GM12892 (cell line): ENCODE measurements around the gene LRRN2.

Experiments used
- DNase-seq: peaks from one replicate; pipeline ENCODE4 v3.0.0; 2011; ENCODE audit not compliant: insufficient read length
- FAIRE-seq: peaks from 2 replicates; lab custom pipeline; 2011; peaks lifted over from hg19 to GRCh38; lab: Jason Lieb, UNC
- POLR2A ChIP-seq: IDR thresholded peaks from 2 replicates; pipeline ENCODE4 v1.6.1; 2011; ENCODE audit warnings: low read depth, low read length, control low read depth
- POLR2AphosphoS5 ChIP-seq: IDR thresholded peaks from 2 replicates; pipeline ENCODE4 v1.6.1; 2011; ENCODE audit warnings: low read depth, low read length, control low read depth
- TAF1 ChIP-seq: IDR thresholded peaks from 2 replicates; pipeline ENCODE4 v1.6.1; 2011; ENCODE audit warnings: low read depth, mild to moderate bottlenecking, control low read depth, low read length, borderline replicate concordance

LRRN2 gene

DNA sequence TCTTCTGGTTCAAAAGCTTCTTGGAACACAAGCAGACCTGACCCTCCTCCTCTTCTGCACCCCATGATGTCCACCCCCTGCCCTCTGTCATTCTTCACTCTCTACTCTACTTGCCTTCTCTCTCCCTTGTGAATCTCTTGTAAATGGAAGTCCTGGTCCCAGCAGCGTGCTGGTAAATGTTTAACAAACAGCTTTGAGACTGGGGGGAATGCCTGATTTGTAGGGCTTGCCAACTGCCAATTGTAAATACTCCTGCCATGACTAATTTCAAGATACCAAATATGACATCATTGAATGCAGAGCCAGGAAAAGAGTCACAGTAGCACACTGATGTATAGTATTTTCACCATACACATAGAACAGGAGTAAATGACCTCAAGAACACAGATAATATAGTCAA is 40.9 kb upstream of the LRRN2 start:
- TF ChIP-seq POLR2A (no peak), POLR2AphosphoS5 (no peak), TAF1 (no peak)
- no peak for DNase-seq

DNA sequence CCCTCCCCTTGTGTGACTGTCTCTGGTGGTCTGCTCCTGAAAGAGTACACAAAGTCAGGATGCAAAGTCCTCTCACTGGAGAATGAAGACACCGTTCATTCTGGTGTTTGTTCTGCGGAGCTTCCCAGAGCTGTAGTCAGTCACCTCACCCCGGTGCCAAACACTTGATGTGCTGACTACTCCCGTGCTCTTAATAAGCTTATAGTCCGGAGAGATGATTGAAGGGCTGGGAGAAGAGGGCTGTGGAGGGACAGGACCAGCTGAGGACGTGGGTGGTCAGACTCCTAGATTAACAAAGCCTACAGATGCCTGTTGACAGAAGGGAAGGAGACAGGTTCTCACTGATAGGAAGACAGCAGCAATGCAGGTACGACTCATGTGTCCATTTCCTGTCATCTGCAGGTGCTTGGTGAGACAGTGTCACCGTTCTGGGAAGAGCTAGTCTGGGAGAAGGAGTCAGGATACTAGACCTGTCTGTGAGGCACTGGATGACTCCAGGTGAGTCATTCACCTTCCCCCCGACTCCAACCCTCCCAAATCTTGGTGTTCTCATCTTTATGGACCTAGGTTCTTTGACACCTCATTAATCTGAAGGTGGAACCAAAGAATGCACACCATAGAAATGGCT is 40.4 kb upstream of the LRRN2 start:
- no peak for FAIRE-seq
- DNase-seq = no peak
- no peak for TF ChIP-seq TAF1
- no peak for TF ChIP-seq POLR2AphosphoS5
- no peak for TF ChIP-seq POLR2A

More for the DNA sequence above, 40.9 kb upstream of the LRRN2 start:
- peak; percentile 74 for FAIRE-seq

DNA sequence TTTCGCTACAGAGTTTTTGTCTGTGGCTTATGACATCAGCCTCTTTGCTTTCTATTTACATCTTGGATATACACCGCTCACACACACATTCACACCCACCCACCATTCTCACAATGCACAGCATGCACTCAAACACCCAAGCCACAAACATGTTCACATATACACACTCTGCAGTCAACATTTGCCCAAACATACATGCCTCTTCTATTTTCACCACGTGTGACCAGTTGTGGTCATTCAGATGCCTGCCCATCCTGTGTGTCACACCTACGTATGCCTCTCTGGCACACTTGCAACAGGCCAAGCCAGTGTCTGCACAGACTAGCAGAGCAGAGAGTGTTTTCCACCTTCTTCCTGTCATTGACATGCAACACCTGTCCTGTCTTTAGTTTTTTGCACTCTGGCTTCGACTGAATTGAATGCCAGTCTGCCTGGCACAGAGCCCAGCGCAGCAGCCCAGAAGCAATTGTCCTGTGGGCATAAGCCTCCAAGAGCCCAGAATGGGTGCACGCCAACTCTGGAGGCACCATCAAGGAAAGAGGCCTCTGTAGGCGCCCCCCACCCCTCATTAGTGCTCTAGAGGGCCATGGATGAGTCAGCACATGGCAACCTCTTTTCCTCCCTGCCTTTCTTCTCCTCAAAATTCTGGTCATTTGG is 37.7 kb upstream of the LRRN2 start:
- TF ChIP-seq TAF1 = no peak
- no peak for TF ChIP-seq POLR2A
- no peak for TF ChIP-seq POLR2AphosphoS5
- FAIRE-seq = no peak
- DNase-seq = no peak

DNA sequence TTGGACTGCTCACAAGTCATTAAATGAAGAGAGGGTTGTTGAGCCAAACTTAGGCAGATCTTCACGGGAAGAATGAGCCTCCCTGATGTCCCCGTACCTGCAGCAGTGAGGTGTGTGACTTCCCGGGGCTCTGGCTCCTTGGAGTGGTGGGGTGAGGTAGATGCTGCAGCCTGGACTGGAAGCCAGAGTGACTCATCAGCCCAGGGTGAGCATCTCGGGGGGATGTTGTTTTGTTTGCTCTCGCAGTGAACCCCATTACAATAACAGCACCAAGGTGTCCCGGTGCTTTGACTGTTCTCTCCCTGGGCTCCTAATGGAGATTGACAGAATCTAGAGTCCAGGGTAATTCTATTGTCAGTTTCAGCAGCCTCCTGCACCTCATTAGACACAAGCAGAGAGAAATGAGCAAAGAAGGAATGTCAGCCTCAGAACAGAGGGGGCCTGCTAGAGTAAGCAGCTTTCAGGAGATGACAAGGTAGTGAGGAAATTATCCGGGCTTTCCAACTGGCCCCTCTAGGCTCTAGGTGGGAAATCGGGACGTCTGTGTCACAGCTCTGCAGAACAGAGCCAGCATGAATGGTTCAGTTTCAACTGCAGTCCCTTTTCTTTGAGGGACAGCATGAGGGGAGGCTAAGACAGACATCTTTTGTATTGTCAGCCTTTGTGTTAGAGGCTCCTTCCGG is 36.0 kb upstream of the LRRN2 start:
- FAIRE-seq (no peak), DNase-seq (no peak)
- TF ChIP-seq TAF1 = no peak

DNA sequence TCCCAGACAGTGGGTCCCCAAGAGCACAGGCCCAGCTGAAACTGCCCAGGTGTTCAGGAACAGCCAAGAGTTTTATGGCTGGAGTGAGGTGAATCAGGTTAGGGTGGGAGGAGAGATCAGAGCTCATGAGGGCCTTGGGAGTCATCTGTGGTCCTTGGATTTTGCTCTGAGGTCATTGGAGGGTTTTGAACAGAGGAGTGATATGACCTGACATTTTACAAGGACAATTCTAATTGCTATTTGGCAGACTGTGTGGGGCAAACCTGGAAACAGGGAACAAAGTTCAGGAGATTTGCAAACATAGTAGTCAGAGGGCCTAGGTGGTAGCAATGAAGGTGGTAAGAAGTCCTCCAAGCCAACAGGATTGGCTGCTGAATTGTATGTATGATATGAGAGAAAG is 31.1 kb upstream of the LRRN2 start:
- FAIRE-seq (no peak), DNase-seq (no peak)
- no peak for TF ChIP-seq POLR2A
- TF ChIP-seq POLR2AphosphoS5 = no peak
- TF ChIP-seq TAF1 = no peak

DNA sequence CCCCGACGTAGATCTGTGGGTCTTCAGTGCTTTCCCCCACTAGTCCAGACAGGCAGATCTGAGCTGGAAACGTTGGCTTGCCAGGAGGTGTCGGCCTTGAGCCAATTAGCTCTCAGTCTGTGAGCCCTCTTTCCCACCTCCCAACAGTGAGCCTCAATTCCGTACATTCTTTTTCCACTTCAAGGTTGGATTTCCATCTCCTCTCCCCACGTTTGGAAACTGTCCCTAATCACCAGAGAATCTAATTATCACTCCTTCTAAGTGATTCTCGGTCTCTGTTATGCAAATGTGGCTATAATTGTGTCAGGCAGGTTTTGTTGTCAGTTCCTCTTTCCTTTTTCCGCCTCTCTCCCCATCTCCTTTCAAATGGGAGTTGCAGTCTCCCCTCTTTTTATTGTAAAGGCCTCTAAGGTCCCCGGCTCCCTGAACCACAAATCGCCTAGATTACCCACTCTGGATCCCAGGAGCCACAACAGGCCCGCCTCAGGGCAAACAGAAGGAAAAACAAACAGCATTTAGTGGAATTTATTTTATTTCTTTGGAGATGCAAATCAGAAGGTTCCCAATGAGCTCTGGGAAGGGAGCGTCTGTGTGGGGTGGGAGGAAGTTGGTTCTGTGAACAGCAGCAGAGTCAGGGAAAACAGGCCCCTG is 29.4 kb upstream of the LRRN2 start:
- peak; percentile 84 for FAIRE-seq
- TF ChIP-seq TAF1 (no peak), POLR2A (no peak), POLR2AphosphoS5 (no peak)

DNA sequence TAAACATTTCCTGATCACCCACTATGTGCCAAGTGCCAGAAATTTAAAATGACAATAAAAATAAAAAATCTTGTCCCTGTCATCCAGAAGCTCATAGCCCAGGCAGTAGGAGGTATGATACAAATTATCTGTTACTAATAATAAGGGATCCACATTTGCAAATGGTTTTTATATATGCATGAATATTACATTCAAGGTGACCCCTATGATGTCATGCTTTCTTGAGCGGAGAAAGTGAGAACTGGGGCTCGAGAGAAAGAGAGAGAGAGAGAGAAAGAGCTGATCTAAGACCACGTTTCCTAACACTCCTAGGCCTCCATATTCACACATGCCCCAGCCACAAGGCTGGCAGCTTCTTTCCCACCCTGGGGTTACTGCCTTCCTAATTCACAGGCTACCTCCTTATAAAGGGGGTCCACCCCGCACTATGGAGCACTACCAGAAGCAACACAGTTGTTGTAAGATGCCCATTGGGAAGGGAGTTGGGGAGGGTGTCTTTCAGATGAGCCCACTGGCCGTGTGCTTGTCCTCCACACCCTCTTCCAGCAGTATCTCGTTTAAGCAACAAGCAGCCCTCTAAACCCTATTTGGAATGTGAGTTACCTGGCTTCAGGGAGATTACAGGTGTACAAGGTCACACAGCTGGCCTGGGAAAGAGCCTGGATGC is 28.8 kb upstream of the LRRN2 start:
- FAIRE-seq (no peak), DNase-seq (no peak)
- TF ChIP-seq TAF1 (no peak), POLR2A (no peak), POLR2AphosphoS5 (no peak)

More for the DNA sequence above, 29.4 kb upstream of the LRRN2 start:
- DNase-seq = peak; percentile 32

DNA sequence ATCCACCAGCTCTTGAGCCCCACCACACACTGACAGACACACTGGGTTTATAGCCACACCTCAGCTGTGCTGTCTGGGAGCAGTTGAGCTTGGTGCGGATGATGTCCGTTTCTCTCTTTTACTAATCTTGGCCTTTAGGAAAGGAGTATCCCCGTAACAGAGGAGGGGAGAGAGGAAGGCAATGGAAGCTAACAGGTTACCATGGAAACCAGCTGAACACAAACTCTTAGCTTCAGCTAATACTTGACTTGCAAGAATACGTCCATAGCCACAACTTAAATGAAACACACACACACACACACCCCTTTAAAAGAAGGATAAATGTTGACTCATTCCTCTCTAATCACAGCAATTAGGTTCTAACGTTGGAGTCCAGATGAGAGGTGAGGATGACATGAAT is 28.0 kb upstream of the LRRN2 start:
- DNase-seq = no peak
- no peak for FAIRE-seq
- TF ChIP-seq POLR2AphosphoS5 = no peak
- no peak for TF ChIP-seq TAF1
- TF ChIP-seq POLR2A = no peak

DNA sequence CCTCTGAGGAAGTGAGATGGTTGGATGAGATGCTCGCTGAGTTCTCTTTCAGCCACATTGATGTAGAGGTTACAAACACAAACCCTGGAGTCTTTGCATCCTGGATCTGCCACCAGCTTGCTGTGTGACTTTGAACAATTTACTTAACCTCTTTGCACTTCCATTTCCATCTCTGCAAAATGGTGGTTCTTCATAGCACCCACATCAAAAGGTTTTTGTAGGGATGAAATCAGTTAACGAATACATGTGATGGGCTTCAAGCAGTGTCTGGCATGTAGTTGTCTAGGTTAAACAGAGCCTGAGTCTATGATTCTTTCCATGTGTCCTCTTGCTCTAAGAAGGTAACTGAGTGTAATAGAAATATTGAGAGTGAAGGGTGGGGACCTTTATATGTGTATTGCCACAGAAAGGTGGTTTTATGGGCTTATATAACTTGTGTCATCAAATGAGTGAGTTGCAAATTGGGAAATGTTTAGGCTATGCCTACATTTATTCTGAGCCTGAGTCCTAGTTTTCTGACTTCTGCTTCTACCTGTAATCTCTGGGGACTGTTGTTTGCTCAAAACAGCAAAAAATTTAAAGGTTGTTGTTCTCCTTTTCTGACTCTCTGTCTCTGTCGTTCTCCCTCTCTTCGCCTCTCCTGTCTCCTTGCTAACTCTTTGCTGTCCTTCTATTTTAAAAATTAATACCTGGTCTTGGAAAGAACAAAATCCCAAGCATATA is 27.3 kb upstream of the LRRN2 start:
- DNase-seq (no peak), FAIRE-seq (no peak)
- TF ChIP-seq TAF1 (no peak), POLR2A (no peak), POLR2AphosphoS5 (no peak)

DNA sequence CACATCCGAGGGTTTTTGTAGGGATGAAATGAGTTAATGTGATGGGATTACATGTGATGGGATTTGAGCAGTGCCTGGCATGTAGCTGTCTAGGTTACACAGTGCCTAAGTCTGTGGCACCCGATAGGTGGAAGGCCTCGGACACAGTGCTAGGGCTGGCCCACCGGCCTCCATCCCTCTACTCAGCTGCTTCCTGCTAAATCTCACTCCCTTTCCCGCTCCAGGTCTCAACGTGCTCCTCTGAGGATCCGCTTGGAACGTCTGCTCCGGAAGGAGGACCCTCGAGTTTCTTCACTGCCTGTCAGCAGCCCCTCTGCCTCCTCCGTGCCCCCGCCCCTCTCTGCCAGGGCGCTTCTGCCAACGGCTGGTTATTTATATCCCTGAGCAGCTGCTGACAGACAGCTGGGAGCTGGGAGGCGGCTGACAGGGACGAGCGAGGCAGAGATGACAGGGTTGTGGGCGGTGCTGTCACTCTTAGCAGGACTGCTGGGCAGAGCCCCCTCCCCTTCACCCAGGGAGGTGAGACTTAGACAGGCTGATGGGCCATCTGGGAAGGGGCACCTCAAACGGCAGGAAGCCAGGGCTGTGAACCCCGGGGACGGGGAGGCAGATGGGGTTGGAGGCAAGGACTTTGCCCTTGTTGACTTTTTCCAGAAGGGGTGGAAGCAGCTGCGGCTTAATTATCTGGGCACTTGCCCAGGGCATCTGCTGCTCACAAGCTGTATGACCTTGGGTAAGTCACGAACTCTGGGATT is 26.6 kb upstream of the LRRN2 start:
- DNase-seq (no peak), FAIRE-seq (no peak)
- no peak for TF ChIP-seq POLR2AphosphoS5
- no peak for TF ChIP-seq TAF1
- no peak for TF ChIP-seq POLR2A
